ENCODE data around the gene RBM27.

RBM27 gene

GRCh38 chr5:146232223-146232622 lies 28.8 kb downstream of the RBM27 start:
- Histone ChIP-seq H3K9me3 (ENCODE audit: low read length) (no peaks in the 10 kb centered on the region), H2AFZ (ENCODE audit: low read length) (no peak overlapping the region), H3F3A (ENCODE audit: insufficient read depth, low read length) (0 out of 2 replicates have a peak, but pooled peaks cover 3% of the 10 kb centered on the region), H3K79me2 (ENCODE audit: insufficient read depth, low read length) (no peaks in the 10 kb centered on the region), H4K20me1 (ENCODE audit: insufficient read depth, low read length) (no peaks in the 10 kb centered on the region), H3K36me3 (ENCODE audit: insufficient read depth, low read length) (peaks cover 79% of the 10 kb centered on the region), H3K9me2 (ENCODE audit: low read depth, low read length) (no peaks in the 10 kb centered on the region), H3K27me3 (ENCODE audit: insufficient read depth, low read length) (no peaks in the 10 kb centered on the region), H3K27ac (ENCODE audit: low read depth, low read length, poor library complexity, severe bottlenecking) (no peak overlapping the region), H3K4me3 (ENCODE audit: low read depth, low read length, poor library complexity, severe bottlenecking) (no peak overlapping the region), H3K4me1 (ENCODE audit: insufficient read depth, low read length, severe bottlenecking) (no peaks in the 10 kb centered on the region), H3K4me2 (ENCODE audit: low read length) (no peak overlapping the region), H3K9ac (ENCODE audit: low read length) (no peak overlapping the region)
- TF ChIP-seq CTCF (IDR thresholded peaks at IDR 0.05; ENCODE audit: low read length) = no peak
- TF ChIP-seq EZH2 (IDR thresholded peaks at IDR 0.05; ENCODE audit: borderline replicate concordance, low read length) = no peak

GRCh38 chr5:146233441-146233840 lies 30.0 kb downstream of the RBM27 start:
- H3K27me3 ChIP-seq (ENCODE audit: insufficient read depth, low read length) = no peaks in the 10 kb centered on the region
- peaks cover 82% of the 10 kb centered on the region for H3K36me3 ChIP-seq (ENCODE audit: insufficient read depth, low read length)

GRCh38 chr5:146238973-146239372 lies 35.6 kb downstream of the RBM27 start:
- H3K27me3 ChIP-seq (ENCODE audit: insufficient read depth, low read length) = no peaks in the 10 kb centered on the region
- no peak overlapping the region for H3K27ac ChIP-seq (ENCODE audit: low read depth, low read length, poor library complexity, severe bottlenecking)
- H3K9me3 ChIP-seq (ENCODE audit: low read length) = no peaks in the 10 kb centered on the region
- peaks cover 71% of the 10 kb centered on the region for H3K36me3 ChIP-seq (ENCODE audit: insufficient read depth, low read length)
- no peak overlapping the region for H3K9ac ChIP-seq (ENCODE audit: low read length)
- no peak for TF ChIP-seq EZH2 (IDR thresholded peaks at IDR 0.05; ENCODE audit: borderline replicate concordance, low read length)
- no peak for TF ChIP-seq CTCF (IDR thresholded peaks at IDR 0.05; ENCODE audit: low read length)
- 0 out of 2 replicates have a peak, but pooled peaks cover 3% of the 10 kb centered on the region for H3F3A ChIP-seq (ENCODE audit: insufficient read depth, low read length)
- no peaks in the 10 kb centered on the region for H3K4me1 ChIP-seq (ENCODE audit: insufficient read depth, low read length, severe bottlenecking)
- H2AFZ ChIP-seq (ENCODE audit: low read length) = no peak overlapping the region
- no peaks in the 10 kb centered on the region for H3K79me2 ChIP-seq (ENCODE audit: insufficient read depth, low read length)
- no peak overlapping the region for H3K4me3 ChIP-seq (ENCODE audit: low read depth, low read length, poor library complexity, severe bottlenecking)
- no peak overlapping the region for H3K4me2 ChIP-seq (ENCODE audit: low read length)
- no peaks in the 10 kb centered on the region for H4K20me1 ChIP-seq (ENCODE audit: insufficient read depth, low read length)
- H3K9me2 ChIP-seq (ENCODE audit: low read depth, low read length) = no peaks in the 10 kb centered on the region

More at GRCh38 chr5:146233441-146233840, 30.0 kb downstream of the RBM27 start:
- no peak overlapping the region for H2AFZ ChIP-seq (ENCODE audit: low read length)
- H3K4me1 ChIP-seq (ENCODE audit: insufficient read depth, low read length, severe bottlenecking) = no peaks in the 10 kb centered on the region
- no peaks in the 10 kb centered on the region for H3K9me3 ChIP-seq (ENCODE audit: low read length)
- H3K27ac ChIP-seq (ENCODE audit: low read depth, low read length, poor library complexity, severe bottlenecking) = no peak overlapping the region
- H3F3A ChIP-seq (ENCODE audit: insufficient read depth, low read length) = 0 out of 2 replicates have a peak, but pooled peaks cover 3% of the 10 kb centered on the region
- no peaks in the 10 kb centered on the region for H3K79me2 ChIP-seq (ENCODE audit: insufficient read depth, low read length)
- no peak overlapping the region for H3K4me2 ChIP-seq (ENCODE audit: low read length)
- TF ChIP-seq EZH2 (IDR thresholded peaks at IDR 0.05; ENCODE audit: borderline replicate concordance, low read length) = no peak
- no peak for TF ChIP-seq CTCF (IDR thresholded peaks at IDR 0.05; ENCODE audit: low read length)
- no peak overlapping the region for H3K4me3 ChIP-seq (ENCODE audit: low read depth, low read length, poor library complexity, severe bottlenecking)
- no peaks in the 10 kb centered on the region for H4K20me1 ChIP-seq (ENCODE audit: insufficient read depth, low read length)
- no peak overlapping the region for H3K9ac ChIP-seq (ENCODE audit: low read length)
- H3K9me2 ChIP-seq (ENCODE audit: low read depth, low read length) = no peaks in the 10 kb centered on the region

Measured in OCI-LY1 (cell line).